Measurements from ENCODE around the gene CAPN3.

The CAPN3 gene

DNA sequence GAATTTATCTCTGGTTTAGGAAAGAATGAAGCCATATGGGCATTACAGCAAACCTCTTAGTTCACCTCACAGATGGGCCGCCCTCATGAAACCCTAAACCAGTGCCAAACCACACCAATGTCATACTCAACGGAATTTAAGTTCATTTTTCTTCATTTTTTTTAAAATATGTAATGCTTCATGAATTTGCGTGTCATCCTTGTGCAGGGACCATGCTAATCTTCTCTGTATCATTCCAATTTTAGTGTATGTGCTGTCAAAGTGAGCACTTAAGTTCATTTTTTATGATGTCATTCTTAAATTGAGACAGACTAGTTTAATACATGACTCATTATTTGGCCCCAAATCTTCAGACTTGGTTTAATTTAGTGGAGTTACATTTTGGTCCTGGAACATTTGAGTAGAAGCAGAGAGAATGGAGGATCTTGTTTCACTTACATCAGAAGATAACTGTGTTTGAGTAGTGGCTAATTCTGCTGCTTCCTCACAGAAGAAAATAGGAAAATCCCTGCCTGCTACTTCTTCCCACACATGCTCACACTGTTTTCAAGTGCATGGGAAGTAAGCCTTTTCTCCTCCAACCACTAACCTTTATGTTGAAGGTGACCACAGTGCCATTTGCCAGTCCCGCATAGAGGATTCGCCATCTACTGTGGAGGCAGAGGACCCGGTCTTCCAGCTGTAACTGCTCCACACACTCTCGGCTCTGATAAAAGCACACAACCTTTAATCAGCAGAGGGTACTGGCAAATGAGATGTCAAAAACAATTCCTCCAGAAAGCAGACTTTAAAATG, 68.3 kb downstream of the CAPN3 start:
- Histone ChIP-seq H3K36me3 (peaks cover 48% of the 10 kb centered on the region), H3K27me3 (ENCODE audit: insufficient read depth, low read depth, severe bottlenecking) (no peaks in the 10 kb centered on the region), H3K9me3 (ENCODE audit: severe bottlenecking) (no peaks in the 10 kb centered on the region), H3K4me3 (ENCODE audit: low read depth, low read length) (no peak overlapping the region), H3K27ac (no peak overlapping the region)
- TF ChIP-seq, protein P1, sequence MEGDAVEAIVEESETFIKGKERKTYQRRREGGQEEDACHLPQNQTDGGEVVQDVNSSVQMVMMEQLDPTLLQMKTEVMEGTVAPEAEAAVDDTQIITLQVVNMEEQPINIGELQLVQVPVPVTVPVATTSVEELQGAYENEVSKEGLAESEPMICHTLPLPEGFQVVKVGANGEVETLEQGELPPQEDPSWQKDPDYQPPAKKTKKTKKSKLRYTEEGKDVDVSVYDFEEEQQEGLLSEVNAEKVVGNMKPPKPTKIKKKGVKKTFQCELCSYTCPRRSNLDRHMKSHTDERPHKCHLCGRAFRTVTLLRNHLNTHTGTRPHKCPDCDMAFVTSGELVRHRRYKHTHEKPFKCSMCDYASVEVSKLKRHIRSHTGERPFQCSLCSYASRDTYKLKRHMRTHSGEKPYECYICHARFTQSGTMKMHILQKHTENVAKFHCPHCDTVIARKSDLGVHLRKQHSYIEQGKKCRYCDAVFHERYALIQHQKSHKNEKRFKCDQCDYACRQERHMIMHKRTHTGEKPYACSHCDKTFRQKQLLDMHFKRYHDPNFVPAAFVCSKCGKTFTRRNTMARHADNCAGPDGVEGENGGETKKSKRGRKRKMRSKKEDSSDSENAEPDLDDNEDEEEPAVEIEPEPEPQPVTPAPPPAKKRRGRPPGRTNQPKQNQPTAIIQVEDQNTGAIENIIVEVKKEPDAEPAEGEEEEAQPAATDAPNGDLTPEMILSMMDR (IDR thresholded peaks at IDR 0.05; ENCODE audit: low read depth, low read length) = no peak
- no peak for DNase-seq

GRCh38 chr15:42444415-42445063, 85.2 kb downstream of the CAPN3 start:
- H3K27ac ChIP-seq = no peak overlapping the region
- TF ChIP-seq, protein P1 (IDR thresholded peaks at IDR 0.05; ENCODE audit: low read depth, low read length) = no peak
- no peaks in the 10 kb centered on the region for H3K27me3 ChIP-seq (ENCODE audit: insufficient read depth, low read depth, severe bottlenecking)
- no peak for DNase-seq
- no peaks in the 10 kb centered on the region for H3K9me3 ChIP-seq (ENCODE audit: severe bottlenecking)
- peaks cover 48% of the 10 kb centered on the region for H3K36me3 ChIP-seq
- no peak overlapping the region for H3K4me3 ChIP-seq (ENCODE audit: low read depth, low read length)

DNA sequence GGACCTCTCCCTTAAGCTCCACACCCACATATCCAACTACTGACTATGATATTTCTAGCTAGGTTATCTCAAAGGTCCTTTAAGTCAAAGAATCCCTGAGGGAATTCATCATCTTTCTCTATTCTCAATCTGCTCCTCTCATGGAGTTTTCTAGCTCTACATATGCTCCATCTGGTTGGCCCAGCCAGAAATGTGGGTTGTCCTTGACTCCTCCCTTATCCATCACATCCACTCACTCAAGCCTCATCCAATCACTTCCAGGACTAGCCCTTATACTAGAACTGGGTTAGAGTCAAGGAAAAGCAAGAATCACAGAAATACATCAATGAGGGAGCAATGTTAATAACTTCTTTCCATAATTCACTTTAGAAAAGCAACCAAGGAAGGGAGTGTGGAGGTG, 86.2 kb downstream of the CAPN3 start:
- Histone ChIP-seq H3K9me3 (ENCODE audit: severe bottlenecking) (no peaks in the 10 kb centered on the region), H3K27me3 (ENCODE audit: insufficient read depth, low read depth, severe bottlenecking) (no peaks in the 10 kb centered on the region), H3K4me3 (ENCODE audit: low read depth, low read length) (no peak overlapping the region), H3K36me3 (peaks cover 53% of the 10 kb centered on the region), H3K27ac (no peak overlapping the region)
- no peak for DNase-seq
- TF ChIP-seq, protein P1 (IDR thresholded peaks at IDR 0.05; ENCODE audit: low read depth, low read length) = no peak

- Histone ChIP-seq H3K9me3 (ENCODE audit: severe bottlenecking) (no peaks in the 10 kb centered on the region), H3K27ac (no peak overlapping the region), H3K36me3 (peaks cover 53% of the 10 kb centered on the region), H3K4me3 (ENCODE audit: low read depth, low read length) (no peak overlapping the region), H3K27me3 (ENCODE audit: insufficient read depth, low read depth, severe bottlenecking) (no peaks in the 10 kb centered on the region)
- TF ChIP-seq, protein P1 (IDR thresholded peaks at IDR 0.05; ENCODE audit: low read depth, low read length) = no peak
- DNase-seq = no peak
Observed at GRCh38 chr15:42447599-42447998, 88.3 kb downstream of the CAPN3 start.

- TF ChIP-seq, protein P1 (IDR thresholded peaks at IDR 0.05; ENCODE audit: low read depth, low read length) = no peak
- peaks cover 53% of the 10 kb centered on the region for H3K36me3 ChIP-seq
- no peaks in the 10 kb centered on the region for H3K27me3 ChIP-seq (ENCODE audit: insufficient read depth, low read depth, severe bottlenecking)
- H3K9me3 ChIP-seq (ENCODE audit: severe bottlenecking) = no peaks in the 10 kb centered on the region
- no peak overlapping the region for H3K27ac ChIP-seq
- DNase-seq = no peak
- H3K4me3 ChIP-seq (ENCODE audit: low read depth, low read length) = no peak overlapping the region
Observed at GRCh38 chr15:42448281-42448680, 89.0 kb downstream of the CAPN3 start.

Measured in WERI-Rb-1 (cell line).